HEK293 (cell line): ENCODE data around the gene NANOS3.

ENCODE experiments used
- BCL11B ChIP-seq: fragments of 450-650 bp; formaldehyde crosslinking; IDR thresholded peaks from 2 replicates; pipeline ENCODE4 v1.5.1; 2016; ENCODE audit warnings: low read depth, missing biosample characterization, missing genetic modification characterization
- HOXD13 ChIP-seq: sonication (generic); formaldehyde crosslinking; IDR thresholded peaks from 2 replicates; pipeline ENCODE4 v1.8.0; 2022; ENCODE audit warnings: missing genetic modification reagents, borderline replicate concordance
- ZBTB21 ChIP-seq: fragments of 450-650 bp; formaldehyde crosslinking; IDR thresholded peaks from 2 replicates; pipeline ENCODE4 v1.5.1; 2017; ENCODE audit warnings: missing biosample characterization, missing genetic modification characterization
- ZEB2 ChIP-seq: fragments of 450-650 bp; formaldehyde crosslinking; IDR thresholded peaks from 2 replicates; pipeline ENCODE4 v1.5.1; 2016; ENCODE audit warnings: missing biosample characterization, missing genetic modification characterization
- ZNF23 ChIP-seq: fragments of 450-650 bp; formaldehyde crosslinking; IDR thresholded peaks from 2 replicates; pipeline ENCODE4 v1.5.1; 2016; ENCODE audit warnings: missing biosample characterization, missing genetic modification characterization, borderline replicate concordance
- ZNF274 ChIP-seq, 2 experiments: fragments of 200-500 bp in 1 of 2; fragments of 450-650 bp in 1 of 2; sonication (Bioruptor generic) in 1 of 2; formaldehyde crosslinking in 1 of 2; IDR thresholded peaks; 2 replicates each; pipeline versions ENCODE4 v1.5.1 to v1.6.1; 2014 to 2016; ENCODE audit warnings: borderline replicate concordance in 1 of 2, inconsistent platforms in 1 of 2, low read length in 1 of 2, missing biosample characterization in 1 of 2, missing genetic modification characterization in 1 of 2
- ZNF324 ChIP-seq: fragments of 450-650 bp; formaldehyde crosslinking; IDR thresholded peaks from 2 replicates; pipeline ENCODE4 v1.5.1; 2016; ENCODE audit warnings: missing biosample characterization, missing genetic modification characterization
- ZNF404 ChIP-seq: fragments of 450-650 bp; formaldehyde crosslinking; IDR thresholded peaks from 2 replicates; pipeline ENCODE4 v1.5.1; 2017; ENCODE audit warnings: missing biosample characterization, missing genetic modification characterization
- ZNF510 ChIP-seq: fragments of 450-650 bp; formaldehyde crosslinking; IDR thresholded peaks from 2 replicates; pipeline ENCODE4 v1.5.1; 2018; ENCODE audit warnings: mild to moderate bottlenecking, missing genetic modification characterization, missing biosample characterization; ENCODE audit not compliant: insufficient replicate concordance
- ZNF514 ChIP-seq: fragments of 450-650 bp; formaldehyde crosslinking; IDR thresholded peaks from 2 replicates; pipeline ENCODE4 v1.5.1; 2016; ENCODE audit warnings: missing biosample characterization, missing genetic modification characterization
- ZNF521 ChIP-seq: fragments of 450-650 bp; formaldehyde crosslinking; IDR thresholded peaks from 2 replicates; pipeline ENCODE4 v1.5.1; 2017; ENCODE audit warnings: missing biosample characterization, mild to moderate bottlenecking, missing genetic modification characterization
- ZNF544 ChIP-seq: fragments of 450-650 bp; formaldehyde crosslinking; IDR thresholded peaks from 2 replicates; pipeline ENCODE4 v1.5.0; 2017; ENCODE audit warnings: missing biosample characterization, missing genetic modification characterization
- ZNF549 ChIP-seq: fragments of 450-650 bp; IDR thresholded peaks from 2 replicates; pipeline ENCODE4 v1.5.1; 2018; ENCODE audit warnings: missing biosample characterization, missing genetic modification characterization, mild to moderate bottlenecking, inconsistent platforms, moderate library complexity
- ZNF785 ChIP-seq: fragments of 450-650 bp; formaldehyde crosslinking; IDR thresholded peaks from 2 replicates; pipeline ENCODE4 v1.5.1; 2016; ENCODE audit warnings: missing biosample characterization, missing genetic modification characterization
- ZXDB ChIP-seq: fragments of 450-650 bp; formaldehyde crosslinking; IDR thresholded peaks from 2 replicates; pipeline ENCODE4 v1.5.1; 2016; ENCODE audit warnings: missing biosample characterization, missing genetic modification characterization
- TF ChIP-seq, protein P1 (sequence below): fragments of 450-650 bp; formaldehyde crosslinking; IDR thresholded peaks from 2 replicates; pipeline ENCODE4 v1.5.1; 2016; ENCODE audit warnings: missing biosample characterization, missing genetic modification characterization, borderline replicate concordance
- TF ChIP-seq, protein P2 (sequence below): fragments of 450-650 bp; formaldehyde crosslinking; IDR thresholded peaks from 2 replicates; pipeline ENCODE4 v1.5.1; 2017; ENCODE audit warnings: missing biosample characterization, missing genetic modification characterization
- TF ChIP-seq, protein P3 (sequence below): fragments of 450-650 bp; formaldehyde crosslinking; IDR thresholded peaks from 2 replicates; pipeline ENCODE4 v1.5.1; 2016; ENCODE audit warnings: missing biosample characterization, missing genetic modification characterization
- TF ChIP-seq, protein P4 (sequence below): fragments of 450-650 bp; formaldehyde crosslinking; IDR thresholded peaks from 2 replicates; pipeline ENCODE4 v1.5.1; 2016; ENCODE audit warnings: missing biosample characterization, missing genetic modification characterization
- TF ChIP-seq, protein P5 (sequence below): fragments of 450-650 bp; formaldehyde crosslinking; IDR thresholded peaks from 2 replicates; pipeline ENCODE4 v1.5.1; 2016; ENCODE audit warnings: missing biosample characterization, missing genetic modification characterization, borderline replicate concordance

NANOS3 gene

DNA sequence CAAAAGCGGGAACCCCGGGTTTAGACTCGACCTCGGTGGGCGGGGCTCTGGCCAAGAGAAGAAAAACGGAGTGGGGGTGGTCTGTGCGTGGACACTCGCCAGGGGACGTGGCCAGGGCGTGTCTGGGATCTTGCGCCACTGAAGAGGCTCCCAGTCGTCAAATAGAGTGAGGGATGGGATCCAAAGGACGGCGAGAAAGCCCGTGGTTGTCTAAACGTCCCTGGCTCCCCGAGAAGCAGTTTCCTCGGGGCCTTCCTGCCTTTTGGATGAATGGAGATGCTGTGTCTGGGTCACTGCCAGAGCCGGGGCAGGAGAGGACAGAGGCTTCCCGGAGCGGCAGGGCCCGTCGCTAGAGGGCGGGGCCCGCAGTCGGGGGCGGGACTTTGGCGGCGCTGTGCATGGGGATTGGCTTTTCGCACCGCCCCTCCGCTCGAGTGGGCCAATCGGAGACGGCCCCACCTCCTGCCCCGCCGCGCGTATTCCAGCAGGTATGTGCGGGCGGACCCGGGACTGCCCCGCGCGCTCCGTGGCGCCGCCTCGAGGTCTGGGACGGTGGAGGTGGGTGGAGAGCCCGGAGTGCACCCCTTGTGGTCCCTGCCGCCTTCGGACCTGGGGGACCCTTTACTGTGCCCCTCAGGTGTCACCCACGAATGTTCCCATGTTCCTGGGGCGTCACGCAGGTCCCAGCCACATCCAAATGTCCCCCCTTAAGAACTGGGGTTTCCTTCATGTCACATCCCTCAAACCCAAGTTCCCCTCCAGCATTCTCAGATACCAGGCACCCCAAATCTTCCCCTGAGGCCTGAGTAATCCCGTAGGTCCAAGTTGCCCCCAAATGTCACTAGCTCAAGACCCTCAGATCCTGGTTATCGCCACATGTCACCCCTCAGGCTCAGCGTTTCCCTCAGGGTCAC is 43.3 kb upstream of the NANOS3 start (continued):
- TF ChIP-seq, protein P1, sequence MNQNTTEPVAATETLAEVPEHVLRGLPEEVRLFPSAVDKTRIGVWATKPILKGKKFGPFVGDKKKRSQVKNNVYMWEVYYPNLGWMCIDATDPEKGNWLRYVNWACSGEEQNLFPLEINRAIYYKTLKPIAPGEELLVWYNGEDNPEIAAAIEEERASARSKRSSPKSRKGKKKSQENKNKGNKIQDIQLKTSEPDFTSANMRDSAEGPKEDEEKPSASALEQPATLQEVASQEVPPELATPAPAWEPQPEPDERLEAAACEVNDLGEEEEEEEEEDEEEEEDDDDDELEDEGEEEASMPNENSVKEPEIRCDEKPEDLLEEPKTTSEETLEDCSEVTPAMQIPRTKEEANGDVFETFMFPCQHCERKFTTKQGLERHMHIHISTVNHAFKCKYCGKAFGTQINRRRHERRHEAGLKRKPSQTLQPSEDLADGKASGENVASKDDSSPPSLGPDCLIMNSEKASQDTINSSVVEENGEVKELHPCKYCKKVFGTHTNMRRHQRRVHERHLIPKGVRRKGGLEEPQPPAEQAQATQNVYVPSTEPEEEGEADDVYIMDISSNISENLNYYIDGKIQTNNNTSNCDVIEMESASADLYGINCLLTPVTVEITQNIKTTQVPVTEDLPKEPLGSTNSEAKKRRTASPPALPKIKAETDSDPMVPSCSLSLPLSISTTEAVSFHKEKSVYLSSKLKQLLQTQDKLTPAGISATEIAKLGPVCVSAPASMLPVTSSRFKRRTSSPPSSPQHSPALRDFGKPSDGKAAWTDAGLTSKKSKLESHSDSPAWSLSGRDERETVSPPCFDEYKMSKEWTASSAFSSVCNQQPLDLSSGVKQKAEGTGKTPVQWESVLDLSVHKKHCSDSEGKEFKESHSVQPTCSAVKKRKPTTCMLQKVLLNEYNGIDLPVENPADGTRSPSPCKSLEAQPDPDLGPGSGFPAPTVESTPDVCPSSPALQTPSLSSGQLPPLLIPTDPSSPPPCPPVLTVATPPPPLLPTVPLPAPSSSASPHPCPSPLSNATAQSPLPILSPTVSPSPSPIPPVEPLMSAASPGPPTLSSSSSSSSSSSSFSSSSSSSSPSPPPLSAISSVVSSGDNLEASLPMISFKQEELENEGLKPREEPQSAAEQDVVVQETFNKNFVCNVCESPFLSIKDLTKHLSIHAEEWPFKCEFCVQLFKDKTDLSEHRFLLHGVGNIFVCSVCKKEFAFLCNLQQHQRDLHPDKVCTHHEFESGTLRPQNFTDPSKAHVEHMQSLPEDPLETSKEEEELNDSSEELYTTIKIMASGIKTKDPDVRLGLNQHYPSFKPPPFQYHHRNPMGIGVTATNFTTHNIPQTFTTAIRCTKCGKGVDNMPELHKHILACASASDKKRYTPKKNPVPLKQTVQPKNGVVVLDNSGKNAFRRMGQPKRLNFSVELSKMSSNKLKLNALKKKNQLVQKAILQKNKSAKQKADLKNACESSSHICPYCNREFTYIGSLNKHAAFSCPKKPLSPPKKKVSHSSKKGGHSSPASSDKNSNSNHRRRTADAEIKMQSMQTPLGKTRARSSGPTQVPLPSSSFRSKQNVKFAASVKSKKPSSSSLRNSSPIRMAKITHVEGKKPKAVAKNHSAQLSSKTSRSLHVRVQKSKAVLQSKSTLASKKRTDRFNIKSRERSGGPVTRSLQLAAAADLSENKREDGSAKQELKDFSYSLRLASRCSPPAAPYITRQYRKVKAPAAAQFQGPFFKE (tag by site-specific recombination) = no peak
- no peak for TF ChIP-seq HOXD13 (CRISPR knock-in tag)
- no peak for TF ChIP-seq ZNF324 (tag by site-specific recombination)
- TF ChIP-seq, protein P2, sequence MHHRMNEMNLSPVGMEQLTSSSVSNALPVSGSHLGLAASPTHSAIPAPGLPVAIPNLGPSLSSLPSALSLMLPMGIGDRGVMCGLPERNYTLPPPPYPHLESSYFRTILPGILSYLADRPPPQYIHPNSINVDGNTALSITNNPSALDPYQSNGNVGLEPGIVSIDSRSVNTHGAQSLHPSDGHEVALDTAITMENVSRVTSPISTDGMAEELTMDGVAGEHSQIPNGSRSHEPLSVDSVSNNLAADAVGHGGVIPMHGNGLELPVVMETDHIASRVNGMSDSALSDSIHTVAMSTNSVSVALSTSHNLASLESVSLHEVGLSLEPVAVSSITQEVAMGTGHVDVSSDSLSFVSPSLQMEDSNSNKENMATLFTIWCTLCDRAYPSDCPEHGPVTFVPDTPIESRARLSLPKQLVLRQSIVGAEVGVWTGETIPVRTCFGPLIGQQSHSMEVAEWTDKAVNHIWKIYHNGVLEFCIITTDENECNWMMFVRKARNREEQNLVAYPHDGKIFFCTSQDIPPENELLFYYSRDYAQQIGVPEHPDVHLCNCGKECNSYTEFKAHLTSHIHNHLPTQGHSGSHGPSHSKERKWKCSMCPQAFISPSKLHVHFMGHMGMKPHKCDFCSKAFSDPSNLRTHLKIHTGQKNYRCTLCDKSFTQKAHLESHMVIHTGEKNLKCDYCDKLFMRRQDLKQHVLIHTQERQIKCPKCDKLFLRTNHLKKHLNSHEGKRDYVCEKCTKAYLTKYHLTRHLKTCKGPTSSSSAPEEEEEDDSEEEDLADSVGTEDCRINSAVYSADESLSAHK (tag by site-specific recombination) = no peak
- TF ChIP-seq ZNF514 (tag by site-specific recombination) = no peak
- TF ChIP-seq ZNF785 (tag by site-specific recombination) = 0 out of 2 replicates have a peak, but pooled peaks have one; percentile 15
- no peak for TF ChIP-seq ZBTB21 (tag by site-specific recombination)
- TF ChIP-seq, protein P3, sequence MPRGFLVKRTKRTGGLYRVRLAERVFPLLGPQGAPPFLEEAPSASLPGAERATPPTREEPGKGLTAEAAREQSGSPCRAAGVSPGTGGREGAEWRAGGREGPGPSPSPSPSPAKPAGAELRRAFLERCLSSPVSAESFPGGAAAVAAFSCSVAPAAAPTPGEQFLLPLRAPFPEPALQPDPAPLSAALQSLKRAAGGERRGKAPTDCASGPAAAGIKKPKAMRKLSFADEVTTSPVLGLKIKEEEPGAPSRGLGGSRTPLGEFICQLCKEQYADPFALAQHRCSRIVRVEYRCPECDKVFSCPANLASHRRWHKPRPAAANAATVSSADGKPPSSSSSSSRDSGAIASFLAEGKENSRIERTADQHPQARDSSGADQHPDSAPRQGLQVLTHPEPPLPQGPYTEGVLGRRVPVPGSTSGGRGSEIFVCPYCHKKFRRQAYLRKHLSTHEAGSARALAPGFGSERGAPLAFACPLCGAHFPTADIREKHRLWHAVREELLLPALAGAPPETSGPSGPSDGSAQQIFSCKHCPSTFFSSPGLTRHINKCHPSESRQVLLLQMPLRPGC (tag by site-specific recombination) = peak; percentile 11; the same call in 1 of the 2 replicates
- TF ChIP-seq ZEB2 (tag by site-specific recombination) = peak; percentile 75
- TF ChIP-seq ZNF274 (IDR thresholded peaks at IDR 0.05; ENCODE audit: low read length) = no peak
- no peak for TF ChIP-seq ZNF274 (tag by site-specific recombination; IDR thresholded peaks at IDR 0.05; ENCODE audit: borderline replicate concordance)
- no peak for TF ChIP-seq ZNF23 (tag by site-specific recombination)
- no peak for TF ChIP-seq ZNF510 (tag by site-specific recombination)
- TF ChIP-seq ZNF404 (tag by site-specific recombination) = no peak
- TF ChIP-seq ZNF544 (tag by site-specific recombination) = no peak
- no peak for TF ChIP-seq ZNF521 (tag by site-specific recombination)
- TF ChIP-seq, protein P4, sequence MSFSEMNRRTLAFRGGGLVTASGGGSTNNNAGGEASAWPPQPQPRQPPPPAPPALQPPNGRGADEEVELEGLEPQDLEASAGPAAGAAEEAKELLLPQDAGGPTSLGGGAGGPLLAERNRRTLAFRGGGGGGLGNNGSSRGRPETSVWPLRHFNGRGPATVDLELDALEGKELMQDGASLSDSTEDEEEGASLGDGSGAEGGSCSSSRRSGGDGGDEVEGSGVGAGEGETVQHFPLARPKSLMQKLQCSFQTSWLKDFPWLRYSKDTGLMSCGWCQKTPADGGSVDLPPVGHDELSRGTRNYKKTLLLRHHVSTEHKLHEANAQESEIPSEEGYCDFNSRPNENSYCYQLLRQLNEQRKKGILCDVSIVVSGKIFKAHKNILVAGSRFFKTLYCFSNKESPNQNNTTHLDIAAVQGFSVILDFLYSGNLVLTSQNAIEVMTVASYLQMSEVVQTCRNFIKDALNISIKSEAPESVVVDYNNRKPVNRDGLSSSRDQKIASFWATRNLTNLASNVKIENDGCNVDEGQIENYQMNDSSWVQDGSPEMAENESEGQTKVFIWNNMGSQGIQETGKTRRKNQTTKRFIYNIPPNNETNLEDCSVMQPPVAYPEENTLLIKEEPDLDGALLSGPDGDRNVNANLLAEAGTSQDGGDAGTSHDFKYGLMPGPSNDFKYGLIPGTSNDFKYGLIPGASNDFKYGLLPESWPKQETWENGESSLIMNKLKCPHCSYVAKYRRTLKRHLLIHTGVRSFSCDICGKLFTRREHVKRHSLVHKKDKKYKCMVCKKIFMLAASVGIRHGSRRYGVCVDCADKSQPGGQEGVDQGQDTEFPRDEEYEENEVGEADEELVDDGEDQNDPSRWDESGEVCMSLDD (tag by site-specific recombination) = peak; percentile 86
- TF ChIP-seq, protein P5, sequence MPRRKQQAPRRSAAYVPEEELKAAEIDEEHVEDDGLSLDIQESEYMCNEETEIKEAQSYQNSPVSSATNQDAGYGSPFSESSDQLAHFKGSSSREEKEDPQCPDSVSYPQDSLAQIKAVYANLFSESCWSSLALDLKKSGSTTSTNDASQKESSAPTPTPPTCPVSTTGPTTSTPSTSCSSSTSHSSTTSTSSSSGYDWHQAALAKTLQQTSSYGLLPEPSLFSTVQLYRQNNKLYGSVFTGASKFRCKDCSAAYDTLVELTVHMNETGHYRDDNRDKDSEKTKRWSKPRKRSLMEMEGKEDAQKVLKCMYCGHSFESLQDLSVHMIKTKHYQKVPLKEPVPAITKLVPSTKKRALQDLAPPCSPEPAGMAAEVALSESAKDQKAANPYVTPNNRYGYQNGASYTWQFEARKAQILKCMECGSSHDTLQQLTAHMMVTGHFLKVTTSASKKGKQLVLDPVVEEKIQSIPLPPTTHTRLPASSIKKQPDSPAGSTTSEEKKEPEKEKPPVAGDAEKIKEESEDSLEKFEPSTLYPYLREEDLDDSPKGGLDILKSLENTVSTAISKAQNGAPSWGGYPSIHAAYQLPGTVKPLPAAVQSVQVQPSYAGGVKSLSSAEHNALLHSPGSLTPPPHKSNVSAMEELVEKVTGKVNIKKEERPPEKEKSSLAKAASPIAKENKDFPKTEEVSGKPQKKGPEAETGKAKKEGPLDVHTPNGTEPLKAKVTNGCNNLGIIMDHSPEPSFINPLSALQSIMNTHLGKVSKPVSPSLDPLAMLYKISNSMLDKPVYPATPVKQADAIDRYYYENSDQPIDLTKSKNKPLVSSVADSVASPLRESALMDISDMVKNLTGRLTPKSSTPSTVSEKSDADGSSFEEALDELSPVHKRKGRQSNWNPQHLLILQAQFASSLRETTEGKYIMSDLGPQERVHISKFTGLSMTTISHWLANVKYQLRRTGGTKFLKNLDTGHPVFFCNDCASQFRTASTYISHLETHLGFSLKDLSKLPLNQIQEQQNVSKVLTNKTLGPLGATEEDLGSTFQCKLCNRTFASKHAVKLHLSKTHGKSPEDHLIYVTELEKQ = no peak
- TF ChIP-seq ZNF549 (tag by site-specific recombination) = no peak
- 0 out of 2 replicates have a peak, but pooled peaks have one; percentile 21 for TF ChIP-seq BCL11B
- TF ChIP-seq ZXDB (tag by site-specific recombination) = 0 out of 2 replicates have a peak, but pooled peaks have one; percentile 53
